NCI-H2227 treated with DMSO at 0.1 percent for 48 hours (cell line): Measurements from ENCODE around the gene CFAP46.
"Not testable (repeated sequence)": the region's sequence is repeated elsewhere in the genome, so short reads cannot be mapped to it uniquely, and the experiment has no call there.

Experiments used
- DNase-seq: peaks from one replicate; lab custom pipeline; 2025; lab: John Stamatoyannopoulos, UW

Gene CFAP46

GRCh38 chr10:132843276-132843675 lies 99.1 kb downstream of the CFAP46 start:
- DNase-seq: not testable (repeated sequence)

DNA sequence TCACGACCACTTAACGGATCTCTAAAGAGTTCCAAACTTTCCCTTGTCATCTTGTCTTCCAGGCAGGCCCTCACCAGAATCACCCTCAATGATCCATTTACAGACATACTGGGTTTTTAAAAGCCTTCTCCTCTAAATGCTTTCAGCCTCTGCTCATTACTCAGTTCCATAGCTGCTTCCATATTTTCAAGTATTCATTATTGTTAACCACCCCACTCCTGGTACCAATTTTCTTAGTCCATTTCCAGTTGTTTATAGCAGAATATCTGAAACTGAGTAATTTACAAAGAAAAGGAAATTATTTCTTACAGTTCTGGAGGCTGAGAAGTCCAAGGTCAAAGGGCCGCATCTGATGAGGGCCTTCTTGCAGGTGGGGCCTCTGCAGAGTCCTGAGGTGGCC lies 100.0 kb downstream of the CFAP46 start:
- DNase-seq: no peak

DNA sequence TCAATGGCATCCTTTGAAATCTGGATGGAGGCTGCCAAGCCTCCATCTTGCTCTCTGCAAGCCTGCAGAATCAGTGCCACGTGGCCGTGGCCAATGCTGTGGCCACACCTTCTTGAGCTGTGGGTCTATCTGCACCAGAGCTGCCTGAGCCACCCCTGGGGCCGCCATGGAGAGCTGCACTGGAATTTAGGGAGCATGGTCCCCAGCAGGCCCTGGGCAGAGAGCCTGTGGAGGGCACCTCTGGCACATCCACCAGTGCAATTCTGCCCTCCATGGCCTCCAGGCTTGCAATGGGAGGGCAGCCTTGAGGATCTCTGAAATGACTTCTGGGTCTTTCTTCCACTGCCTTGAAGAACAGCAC lies 100.8 kb downstream of the CFAP46 start:
- DNase-seq: no peak

GRCh38 chr10:132840698-132841614 lies 101.4 kb downstream of the CFAP46 start:
- no peak for DNase-seq

- DNase-seq: no peak
These were observed 103.3 kb downstream of the CFAP46 start for GRCh38 chr10:132839061-132839460.

- DNase-seq: no peak
These were observed 103.9 kb downstream of the CFAP46 start for GRCh38 chr10:132838346-132838970.

GRCh38 chr10:132837905-132838304 lies 104.5 kb downstream of the CFAP46 start:
- DNase-seq: no peak

GRCh38 chr10:132836832-132837540 lies 105.4 kb downstream of the CFAP46 start:
- no peak for DNase-seq

DNA sequence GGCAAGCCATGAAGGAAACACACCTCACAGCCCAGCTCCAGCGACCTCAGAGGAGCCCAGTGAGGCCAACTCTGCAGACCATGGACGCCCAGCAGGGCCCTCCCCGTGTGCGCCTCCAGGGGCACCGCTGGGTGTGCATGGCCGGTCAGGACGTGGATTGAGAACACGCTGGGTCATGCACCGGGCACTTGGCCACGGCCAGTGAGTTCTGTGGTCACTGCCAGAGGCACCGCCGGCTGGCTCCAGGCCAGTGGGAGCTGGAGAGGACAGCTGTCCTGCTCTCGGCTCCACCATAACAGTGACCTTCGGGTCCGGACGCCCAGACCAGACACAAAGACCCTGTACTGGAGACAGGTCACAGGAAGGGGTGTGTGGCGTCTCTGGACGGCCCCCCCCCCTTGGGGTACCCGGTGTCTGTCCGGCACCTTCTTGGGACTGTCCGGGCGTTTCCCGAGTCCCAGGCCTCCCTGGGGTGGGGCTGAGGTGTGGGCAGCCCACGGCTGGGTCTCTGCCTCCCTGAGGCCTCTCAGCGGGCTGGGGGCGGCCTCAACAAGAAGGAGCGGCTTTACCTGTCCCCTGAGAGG lies 106.0 kb downstream of the CFAP46 start:
- no peak for DNase-seq

DNA sequence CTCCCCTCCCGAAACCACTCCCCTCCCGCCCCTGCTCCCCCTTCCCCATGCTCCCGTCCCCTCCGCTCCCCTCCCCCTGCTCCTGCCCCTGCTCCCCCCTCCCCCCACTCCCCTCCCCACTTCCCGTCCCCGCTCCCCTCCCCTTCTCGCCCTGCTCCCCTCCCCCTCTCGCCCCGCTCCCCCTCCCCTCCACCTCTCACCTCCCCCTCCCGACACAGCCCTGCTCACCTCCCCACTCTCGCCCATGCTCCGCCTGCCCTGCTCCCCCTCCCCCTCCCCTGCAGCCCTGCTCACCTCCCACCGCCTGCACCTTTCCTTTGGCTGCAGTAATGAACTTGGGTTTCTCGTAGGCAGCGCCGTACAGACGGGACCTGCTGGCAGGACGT lies 106.5 kb downstream of the CFAP46 start:
- no peak for DNase-seq

- no peak for DNase-seq
These were observed 107.2 kb downstream of the CFAP46 start for GRCh38 chr10:132834891-132835847.

DNA sequence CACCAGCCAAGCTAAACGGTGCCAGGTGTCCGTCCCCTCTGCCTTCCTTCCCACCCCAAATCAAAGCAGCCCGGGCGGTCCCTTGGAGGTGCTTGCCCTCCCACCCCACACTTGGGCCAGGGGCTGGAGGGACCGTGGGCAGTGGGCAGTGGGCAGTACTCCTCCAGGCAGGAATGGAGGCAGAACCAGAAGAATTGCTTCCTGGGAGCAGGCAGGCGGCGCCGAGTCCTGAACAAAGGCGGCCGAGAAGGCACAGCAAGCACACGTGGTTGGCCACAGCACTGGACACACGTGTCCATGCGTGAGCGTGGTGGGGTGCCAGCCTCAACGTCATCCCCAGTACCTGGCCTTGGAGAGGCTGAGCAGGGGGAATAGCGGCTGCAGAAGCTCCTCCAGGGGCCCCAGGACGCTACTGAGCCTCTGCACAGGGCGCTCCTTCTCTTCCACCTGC lies 108.0 kb downstream of the CFAP46 start:
- no peak for DNase-seq

DNA sequence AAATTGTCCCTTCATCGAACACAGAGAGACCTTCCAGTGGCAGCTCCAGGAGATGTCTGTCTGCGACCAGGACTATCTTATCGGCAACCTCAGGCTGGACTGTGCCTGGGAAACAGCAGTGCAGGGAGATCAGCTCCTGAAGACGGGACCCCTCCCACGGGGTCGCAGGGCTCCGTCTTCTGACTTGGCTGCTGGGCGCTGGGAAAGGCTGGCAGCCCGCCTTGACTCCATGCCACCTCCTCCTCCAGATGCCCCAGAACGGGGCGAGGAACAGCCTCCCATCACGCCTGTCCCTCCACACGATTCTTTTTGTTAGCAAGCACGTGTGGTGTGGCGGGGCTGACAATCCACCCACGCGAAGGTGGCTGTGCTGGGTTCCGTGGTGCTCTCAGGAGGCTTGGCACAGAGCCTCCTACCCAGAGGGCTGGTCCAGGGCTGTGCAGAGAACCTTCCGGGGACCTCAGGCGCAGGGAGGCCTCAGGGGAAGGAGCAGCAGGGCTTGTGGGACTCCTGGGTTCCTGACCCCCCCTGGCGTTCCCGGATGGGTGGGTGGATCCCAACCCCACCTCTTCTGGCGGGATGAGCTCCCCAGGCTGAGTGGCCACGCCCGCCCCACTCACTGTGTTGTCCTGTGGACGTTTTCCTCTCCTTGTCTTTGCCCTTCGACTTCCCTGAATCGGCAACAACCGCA lies 108.8 kb downstream of the CFAP46 start:
- no peak for DNase-seq

DNA sequence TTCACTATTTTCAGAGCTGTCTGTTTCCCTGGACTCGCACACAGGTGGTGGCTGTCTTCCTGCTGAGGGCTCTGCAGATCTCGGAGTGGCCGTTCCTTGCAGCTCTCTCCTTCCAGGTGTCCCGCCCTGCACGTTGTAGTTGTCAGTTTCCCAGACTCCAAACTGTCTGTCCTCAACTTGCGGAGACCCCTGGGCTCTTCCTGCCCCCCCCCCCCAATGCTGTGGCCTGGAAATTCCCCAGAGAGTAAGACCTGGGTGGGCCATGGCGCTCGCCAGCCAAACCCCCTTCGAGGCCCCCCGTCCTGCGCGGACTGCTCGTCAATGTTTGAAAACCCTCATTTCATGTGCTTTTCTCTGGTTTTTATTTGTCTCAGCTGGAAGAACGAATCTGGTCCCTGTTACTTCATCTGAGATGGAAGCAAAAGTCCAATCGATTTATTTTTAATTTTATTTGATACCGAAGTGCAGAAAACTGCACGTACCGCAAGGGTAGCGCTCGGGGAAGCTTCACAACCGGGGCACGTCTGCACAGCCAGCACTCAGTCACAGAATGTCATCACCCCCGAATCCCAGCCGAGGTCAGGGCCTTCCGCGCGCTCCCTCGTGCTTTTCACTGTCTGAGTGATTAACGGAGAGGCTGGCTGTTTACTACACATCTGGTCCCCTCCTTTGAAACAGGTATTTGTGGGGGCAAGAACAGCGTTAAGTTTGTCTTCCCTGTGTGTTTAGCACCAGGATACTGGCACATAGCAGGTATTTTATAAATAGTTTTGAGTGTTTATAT lies 110.0 kb downstream of the CFAP46 start:
- DNase-seq: no peak

DNA sequence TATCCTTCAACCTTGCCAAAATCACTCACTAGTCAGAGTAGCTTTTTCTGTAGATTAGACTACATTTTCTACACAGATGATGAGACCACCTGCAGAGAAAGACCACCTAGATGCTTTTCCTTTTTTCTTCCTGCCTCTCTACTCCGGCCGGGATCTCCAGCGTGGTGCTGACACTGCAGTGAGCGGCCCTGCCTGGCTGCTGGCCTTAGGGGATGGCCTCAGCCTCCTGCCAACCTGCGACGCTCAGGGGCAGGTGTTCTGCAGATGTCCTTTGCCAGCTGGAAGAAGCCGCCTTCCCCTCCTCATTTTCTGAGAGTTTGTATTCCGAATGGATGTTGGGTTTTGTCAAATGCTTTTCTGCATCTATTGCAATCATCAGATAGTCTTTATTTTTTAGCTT lies 113.0 kb downstream of the CFAP46 start:
- DNase-seq: no peak

DNA sequence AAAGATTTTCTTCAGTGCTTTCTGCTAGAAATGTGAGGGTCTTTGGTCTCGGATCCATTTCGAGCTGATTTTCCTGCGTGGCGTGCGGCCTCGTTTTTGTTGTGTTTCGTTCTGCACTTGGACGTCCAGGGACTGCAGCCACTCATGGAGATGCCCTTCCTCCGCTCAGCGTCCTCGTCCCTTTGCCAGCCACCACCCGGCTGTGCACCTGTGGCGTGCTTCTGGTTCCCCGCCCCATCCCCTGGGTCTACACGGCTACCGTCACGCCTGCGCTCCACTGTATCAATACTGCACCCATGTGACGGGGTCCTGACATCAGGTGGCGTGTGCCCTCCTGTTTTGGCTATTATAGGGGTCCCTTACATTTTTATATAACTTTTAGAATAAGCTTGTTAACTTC lies 113.7 kb downstream of the CFAP46 start:
- no peak for DNase-seq

DNA sequence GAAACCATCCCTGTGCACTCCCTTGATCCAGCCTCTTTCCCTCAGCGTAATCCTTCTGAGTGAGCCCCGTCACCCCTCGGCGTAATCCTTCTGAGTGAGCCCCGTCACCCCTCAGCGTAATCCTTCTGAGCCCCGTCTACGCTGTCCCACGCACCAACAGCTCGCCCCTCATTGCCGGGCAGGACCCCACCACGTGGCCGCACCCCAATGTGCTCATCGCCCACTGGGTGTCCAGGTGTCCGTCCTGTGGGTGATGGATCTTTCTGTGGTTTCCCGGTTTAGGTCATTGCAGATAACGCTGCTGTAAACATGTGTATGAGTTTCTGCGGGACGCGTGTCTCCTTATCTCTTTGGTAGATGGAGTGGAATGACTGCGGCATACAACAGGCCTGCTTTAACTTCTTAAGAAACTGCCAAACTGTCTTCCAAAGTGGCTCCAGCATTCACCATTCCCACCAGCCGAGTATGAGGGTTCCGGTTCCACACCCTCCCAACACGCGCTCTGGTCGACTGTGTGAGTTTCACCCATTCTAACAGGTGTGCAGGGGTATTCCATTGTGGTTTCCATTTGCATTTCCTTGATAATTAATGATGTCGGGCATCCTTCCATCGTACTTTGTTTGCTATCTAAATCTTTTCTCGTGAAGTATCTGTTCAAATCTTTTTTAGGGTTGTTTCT lies 114.4 kb downstream of the CFAP46 start:
- DNase-seq: no peak

GRCh38 chr10:132827423-132827789 lies 115.0 kb downstream of the CFAP46 start:
- no peak for DNase-seq
